Heart right ventricle (tissue), 16 donors: ENCODE results near the gene CD151. TPM values are rescaled to one million over a fixed set of nuclear protein-coding genes. Genes with fewer than 3 reads are reported as not detected.

Experiments used
- ATAC-seq, 8 donors: fragments of 200-7000 bp; cut with Tn5 transposase; one replicate each; pipeline ENCODE4 v1.9.1; 2020; ENCODE audit warnings: mild to moderate bottlenecking in 8 of 8, moderate library complexity in 8 of 8, moderate number of reproducible peaks in 1 of 8
- DNase-seq, 2 donors: peaks; one replicate each; pipeline ENCODE4 v3.0.0-alpha.2; 2020
- H3K27ac ChIP-seq, 10 donors: fragments of 200-600 bp; sonication (generic) in 2 of 10; one replicate each; pipeline versions ENCODE4 v1.5.0 to v1.8.0; 2020 to 2022; ENCODE audit warnings: mild to moderate bottlenecking in 3 of 10
- H3K27me3 ChIP-seq, 7 donors: fragments of 200-600 bp; one replicate each; pipeline ENCODE4 v1.8.0; 2021 to 2022; ENCODE audit warnings: mild to moderate bottlenecking in 2 of 7
- H3K36me3 ChIP-seq, 9 donors: fragments of 200-600 bp; sonication (generic) in 1 of 9; one replicate each; pipeline versions ENCODE4 v1.5.0 to v1.8.0; 2020 to 2022; ENCODE audit warnings: mild to moderate bottlenecking in 2 of 9
- H3K4me1 ChIP-seq, 9 donors: fragments of 200-600 bp; sonication (generic) in 1 of 9; one replicate each; pipeline versions ENCODE4 v1.5.0 to v1.8.0; 2020 to 2022; ENCODE audit warnings: mild to moderate bottlenecking in 4 of 9
- H3K4me3 ChIP-seq, 10 donors: fragments of 200-600 bp; sonication (generic) in 2 of 10; one replicate each; pipeline versions ENCODE4 v1.5.0 to v1.8.0; 2020 to 2022; ENCODE audit warnings: mild to moderate bottlenecking in 7 of 10, moderate library complexity in 2 of 10
- H3K9me3 ChIP-seq, 11 donors: fragments of 200-600 bp in 10 of 11; sonication (generic) in 2 of 11; one replicate each; pipeline versions ENCODE4 v1.5.0 to v1.8.0; 2013 to 2022; ENCODE audit warnings: mild to moderate bottlenecking in 2 of 11, control low read depth in 1 of 11, moderate library complexity in 1 of 11
- CTCF ChIP-seq, 9 donors: fragments of 200-600 bp; sonication (generic) in 2 of 9; IDR thresholded peaks; one replicate each; pipeline versions ENCODE4 v1.5.0 to v1.8.0; 2021 to 2022; ENCODE audit warnings: antibody characterized with exemption in 9 of 9, mild to moderate bottlenecking in 5 of 9, moderate library complexity in 1 of 9
- WGBS, 2 donors: extraction: QIAGEN DNeasy Blood & Tissue Kit; methylation state at CpG; one replicate each; pipeline ENCODE4 v1.1.7; 2013; ENCODE audit warnings: inconsistent platforms in 1 of 2; 5-methylcytosine and 5-hydroxymethylcytosine counted together
- intact Hi-C, 10 donors: fragments of 100-400 bp; cut with DNase I; formaldehyde crosslinking; loops; one replicate each; pipeline versions ENCODE4 v1.11.1 to v1.14.2; 2022
- polyA plus RNA-seq, 2 donors: library from polyadenylated mRNA; stranded (reverse); fragments of 200-250 nt; gene quantifications; one replicate each; pipeline ENCODE4 v1.2.3, GENCODE V29; 2013
- total RNA-seq, 10 donors: library from RNA; stranded (reverse); fragmentation: NEBNext Ultra II Directional in 3 of 10; extraction: Animal tissue kit (Norgen Biotek cat#: 25700) in 3 of 10; gene quantifications; one replicate each; pipeline versions ENCODE4 v1.2.1 to v1.2.4, GENCODE V29; 2021 to 2023
- donor health status: Arrhythmogenic right ventricular cardiomyopathy.
- donor health status: ischemic (EF 13 %, LVEDD 7.1; RV severe dilation, severe dysfunction).
- donor health status: healthy with polysubstance abuse.
- donor health status: DM: no; HTN: yes; CAD: no.
- donor health status: DM: no; HTN: no; CAD: no.
- donor health status: ischemic (EF 25% LVEDD 6.9; RV normal size, moderate dysfunction).
- donor health status: ischemic (EF 25% LVEDD 5.7; RV mildly dilated, moderate dysfunction).
- donor health status: healthy.
- donor health status: DM: yes; HTN: yes; CAD: no.
- donor health status: Ischemic cardiomyopathy.
- donor health status: ischemic (EF 35%, LVEDD 5.7; RV mildly dilated, moderate dysfunction).
- donor health status: nonischemic (EF 11% LVEDD 7.7; RV severe dilation, severe dysfunction).
- donor health status: DM: yes; HTN: yes; CAD: no.
- donor health status: PGD.
- donor health status: ischemic (EF 29% LVEDD 5.4; RV normal size, mild dysfunction).
- donor health status: nonischemic (EF 23%, LVEDD 6.1; RV moderate dilation, normal function).

Gene CD151
- total and polyA plus RNA-seq, 12 donors, result 286 to 684 (median 466) TPM

- intact Hi-C loops, result no loop called here
- H3K4me3 ChIP-seq, result no peak overlapping the region
- TF ChIP-seq CTCF (IDR thresholded peaks at IDR 0.05), result no peak
- H3K36me3 ChIP-seq, result peaks cover 0 to 23% (median 3%) of the 10 kb centered on the region in 9 donors
- no peaks in the 10 kb centered on the region for H3K9me3 ChIP-seq
- 76 to 77% methylated on average over 9 of the region's 9 CpGs for WGBS, 2 donors
- no peak for DNase-seq
- H3K4me1 ChIP-seq, result peaks cover 0 to 3% (median 0%) of the 10 kb centered on the region in 9 donors
- H3K27ac ChIP-seq, result no peak overlapping the region
- ATAC-seq, result no peak
- H3K27me3 ChIP-seq, result no peaks in the 10 kb centered on the region
Measured at GRCh38 chr11:871472-871871, 38.7 kb downstream of the CD151 start.

GRCh38 chr11:872799-873198 is 40.0 kb downstream of the CD151 start:
- H3K27ac ChIP-seq, result no peak overlapping the region
- no peak overlapping the region for H3K4me3 ChIP-seq
- no peaks in the 10 kb centered on the region for H3K27me3 ChIP-seq
- H3K36me3 ChIP-seq, result peaks cover 0 to 11% (median 0%) of the 10 kb centered on the region in 9 donors
- no peaks in the 10 kb centered on the region for H3K9me3 ChIP-seq
- intact Hi-C loops, result no loop called here
- DNase-seq, result no peak
- TF ChIP-seq CTCF (IDR thresholded peaks at IDR 0.05), result no peak
- H3K4me1 ChIP-seq, result peaks cover 0 to 10% (median 0%) of the 10 kb centered on the region in 9 donors
- WGBS, 2 donors, result 92 to 94% methylated on average over 9 of the region's 9 CpGs
- no peak for ATAC-seq

GRCh38 chr11:873706-874105 is 41.0 kb downstream of the CD151 start:
- no peaks in the 10 kb centered on the region for H3K9me3 ChIP-seq
- 72 to 75% methylated on average over 12 of the region's 12 CpGs for WGBS, 2 donors
- DNase-seq (no peak), ATAC-seq (no peak)
- intact Hi-C loops, result no loop called here
- no peak for TF ChIP-seq CTCF (IDR thresholded peaks at IDR 0.05)
- peaks cover 0 to 10% (median 0%) of the 10 kb centered on the region in 9 donors for H3K4me1 ChIP-seq
- H3K27ac ChIP-seq, result no peak overlapping the region
- no peaks in the 10 kb centered on the region for H3K27me3 ChIP-seq
- H3K36me3 ChIP-seq, result peaks cover 0 to 19% (median 0%) of the 10 kb centered on the region in 9 donors
- no peak overlapping the region for H3K4me3 ChIP-seq

GRCh38 chr11:875203-875602 is 42.5 kb downstream of the CD151 start:
- Histone ChIP-seq H3K9me3 (no peaks in the 10 kb centered on the region), H3K36me3 (peaks cover 0 to 18% (median 0%) of the 10 kb centered on the region in 9 donors), H3K27ac (no peak overlapping the region), H3K4me3 (no peak overlapping the region), H3K27me3 (no peaks in the 10 kb centered on the region), H3K4me1 (peaks cover 0 to 10% (median 0%) of the 10 kb centered on the region in 9 donors)
- no peak for ATAC-seq
- 93 to 95% methylated on average over 16 of the region's 16 CpGs for WGBS, 2 donors
- no peak for TF ChIP-seq CTCF (IDR thresholded peaks at IDR 0.05)
- DNase-seq, result no peak
- intact Hi-C loops, result no loop called here
